ENCODE data around the gene GIN1.
A peak's percentile ranks its signal among the peaks of the same experiment; 100 is the strongest.
"Not testable (repeated sequence)": the region's sequence is repeated elsewhere in the genome, so short reads cannot be mapped to it uniquely, and the experiment has no call there.

Gene GIN1

GRCh38 chr5:103059525-103059924 lies 60.4 kb downstream of the GIN1 start:
- TF ChIP-seq, protein P1, sequence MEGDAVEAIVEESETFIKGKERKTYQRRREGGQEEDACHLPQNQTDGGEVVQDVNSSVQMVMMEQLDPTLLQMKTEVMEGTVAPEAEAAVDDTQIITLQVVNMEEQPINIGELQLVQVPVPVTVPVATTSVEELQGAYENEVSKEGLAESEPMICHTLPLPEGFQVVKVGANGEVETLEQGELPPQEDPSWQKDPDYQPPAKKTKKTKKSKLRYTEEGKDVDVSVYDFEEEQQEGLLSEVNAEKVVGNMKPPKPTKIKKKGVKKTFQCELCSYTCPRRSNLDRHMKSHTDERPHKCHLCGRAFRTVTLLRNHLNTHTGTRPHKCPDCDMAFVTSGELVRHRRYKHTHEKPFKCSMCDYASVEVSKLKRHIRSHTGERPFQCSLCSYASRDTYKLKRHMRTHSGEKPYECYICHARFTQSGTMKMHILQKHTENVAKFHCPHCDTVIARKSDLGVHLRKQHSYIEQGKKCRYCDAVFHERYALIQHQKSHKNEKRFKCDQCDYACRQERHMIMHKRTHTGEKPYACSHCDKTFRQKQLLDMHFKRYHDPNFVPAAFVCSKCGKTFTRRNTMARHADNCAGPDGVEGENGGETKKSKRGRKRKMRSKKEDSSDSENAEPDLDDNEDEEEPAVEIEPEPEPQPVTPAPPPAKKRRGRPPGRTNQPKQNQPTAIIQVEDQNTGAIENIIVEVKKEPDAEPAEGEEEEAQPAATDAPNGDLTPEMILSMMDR (IDR thresholded peaks at IDR 0.05; ENCODE audit: control insufficient read depth, insufficient read depth, low read depth, low read length, missing control alignments) = no peak
- DNase-seq (ENCODE audit: low read depth) = no peak
- no peak overlapping the region for H3K4me3 ChIP-seq (ENCODE audit: control insufficient read depth, low read depth, low read length)

GRCh38 chr5:103057208-103058130 lies 62.5 kb downstream of the GIN1 start:
- TF ChIP-seq, protein P1 (IDR thresholded peaks at IDR 0.05; ENCODE audit: control insufficient read depth, insufficient read depth, low read depth, low read length, missing control alignments) = no peak
- no peak overlapping the region for H3K4me3 ChIP-seq (ENCODE audit: control insufficient read depth, low read depth, low read length)
- DNase-seq (ENCODE audit: low read depth) = no peak

DNA sequence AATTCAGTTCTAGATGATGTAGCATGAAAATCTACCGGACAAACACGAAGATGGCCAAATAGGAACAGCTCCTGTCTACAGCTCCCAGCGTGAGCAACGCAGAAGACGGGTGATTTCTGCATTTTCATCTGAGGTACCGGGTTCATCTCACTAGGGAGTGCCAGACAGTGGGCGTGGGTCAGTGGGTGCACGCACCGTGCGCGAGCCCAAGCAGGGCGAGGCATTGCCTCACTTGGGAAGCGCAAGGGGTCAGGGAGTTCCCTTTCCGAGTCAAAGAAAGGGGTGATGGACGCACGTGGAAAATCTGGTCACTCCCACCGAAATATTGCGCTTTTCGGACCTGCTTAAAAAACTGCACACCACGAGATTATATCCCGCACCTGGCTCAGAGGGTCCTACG lies 73.2 kb downstream of the GIN1 start:
- not testable (repeated sequence) for DNase-seq (ENCODE audit: low read depth); H3K4me3 ChIP-seq (ENCODE audit: control insufficient read depth, low read depth, low read length)

- TF ChIP-seq, protein P1 (IDR thresholded peaks at IDR 0.05; ENCODE audit: control insufficient read depth, insufficient read depth, low read depth, low read length, missing control alignments) = peak; percentile 31
- no peak overlapping the region for H3K4me3 ChIP-seq (ENCODE audit: control insufficient read depth, low read depth, low read length)
- peak; percentile 21 for DNase-seq (ENCODE audit: low read depth)
These were observed 78.8 kb downstream of the GIN1 start for GRCh38 chr5:103041071-103041676.

DNA sequence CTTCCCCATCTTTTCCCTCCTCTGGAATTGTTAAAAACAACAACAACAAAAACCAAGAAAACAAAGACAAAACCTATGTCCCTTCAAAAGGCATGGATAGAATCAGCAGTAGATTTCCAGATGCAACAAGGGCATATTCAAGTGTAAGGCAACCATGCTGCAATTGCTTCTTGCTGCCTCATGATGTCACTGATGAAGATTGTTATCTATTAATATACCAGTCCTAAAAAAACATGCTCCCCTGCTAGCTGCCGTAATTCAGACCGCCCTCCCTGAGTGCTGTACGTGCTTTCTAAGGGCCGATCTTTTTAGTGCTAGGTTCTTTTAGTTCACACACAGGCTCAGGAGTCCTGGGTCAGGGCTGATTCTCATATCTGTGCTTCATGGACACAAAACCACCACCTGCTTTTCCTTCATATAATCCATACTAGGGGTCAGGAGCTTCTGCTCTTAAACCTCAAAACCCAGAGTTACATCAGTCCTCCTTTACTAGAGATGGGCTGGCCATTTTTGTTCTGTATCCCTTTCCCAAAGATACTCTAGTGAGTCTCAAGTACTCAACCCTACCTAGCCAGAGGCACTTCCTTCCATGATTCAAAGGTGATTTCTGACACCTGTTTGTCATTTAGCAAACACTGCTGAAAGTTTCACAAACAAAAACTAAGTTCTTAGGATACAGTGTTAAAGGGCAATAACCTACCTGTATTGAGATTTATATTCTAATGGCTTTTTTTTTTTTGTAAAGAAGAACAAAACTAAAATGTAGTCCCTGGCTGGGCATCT lies 82.1 kb downstream of the GIN1 start:
- H3K4me3 ChIP-seq (ENCODE audit: control insufficient read depth, low read depth, low read length) = no peak overlapping the region
- DNase-seq (ENCODE audit: low read depth) = no peak
- TF ChIP-seq, protein P1 (IDR thresholded peaks at IDR 0.05; ENCODE audit: control insufficient read depth, insufficient read depth, low read depth, low read length, missing control alignments) = no peak

- TF ChIP-seq, protein P1 (IDR thresholded peaks at IDR 0.05; ENCODE audit: control insufficient read depth, insufficient read depth, low read depth, low read length, missing control alignments) = no peak
- no peak for DNase-seq (ENCODE audit: low read depth)
- no peak overlapping the region for H3K4me3 ChIP-seq (ENCODE audit: control insufficient read depth, low read depth, low read length)
These were observed 83.3 kb downstream of the GIN1 start for GRCh38 chr5:103036601-103037000.

Data from AG09309 (cell line).